ENCODE measurements around the gene CLEC1B. TPM values are rescaled to one million over a fixed set of nuclear protein-coding genes. Genes with fewer than 3 reads are reported as not detected.

Gene CLEC1B
- not detected in 2 replicates for total RNA-seq

GRCh38 chr12:9999016-9999415 is at the start of gene CLEC1B:
CLEC1B (minus strand) TSS chr12:9999121; CDS start chr12:9999100, 21 bp downstream.

GRCh38 chr12:10030446-10030845 is 31.5 kb upstream of the CLEC1B start, which contains the start of gene CLEC9A:
CLEC9A (plus strand) TSS chr12:10030682; CDS start chr12:10052688, 22,006 bp downstream.

GRCh38 chr12:9971181-9971580 is 27.7 kb downstream of the CLEC1B start, which contains the start of gene CLEC12A:
CLEC12A (plus strand) TSS chr12:9971409; CDS start chr12:9971597, 188 bp downstream.

Other genes with a start within 250 kb of the CLEC1B start
- not detected in 2 replicates for gene CD69, start 238.2 kb downstream of the CLEC1B start, total RNA-seq
- gene KLRF1, start 171.6 kb downstream of the CLEC1B start, total RNA-seq = not detected in 2 replicates
- 0.23 and 0.63 TPM in 2 replicates for gene CLEC2B, start 129.8 kb downstream of the CLEC1B start, total RNA-seq
- not detected in 2 replicates for gene KLRF2, start 117.6 kb downstream of the CLEC1B start, total RNA-seq
- gene CLEC2A, start 66.8 kb downstream of the CLEC1B start, total RNA-seq = not detected in 2 replicates
- gene CLEC12A, start 27.7 kb downstream of the CLEC1B start, total RNA-seq = not detected in 2 replicates
- gene CLEC12B, start 11.5 kb upstream of the CLEC1B start, total RNA-seq = not detected in 2 replicates
- not detected in 2 replicates for gene CLEC9A, start 31.6 kb upstream of the CLEC1B start, total RNA-seq
- not detected in 2 replicates for gene CLEC1A, start 99.9 kb upstream of the CLEC1B start, total RNA-seq
- 0.14 and 1.5 TPM in 2 replicates for gene CLEC7A, start 131.1 kb upstream of the CLEC1B start, total RNA-seq
- gene OLR1, start 173.0 kb upstream of the CLEC1B start, total RNA-seq = 0.07 TPM in 1 of 2 replicates, not detected in the other
- not detected in 2 replicates for gene TMEM52B, start 179.9 kb upstream of the CLEC1B start, total RNA-seq
- gene GABARAPL1, start 213.8 kb upstream of the CLEC1B start, total RNA-seq = 11.0 and 11.3 TPM in 2 replicates

All from airway epithelial cell (primary cell).